Midbrain (tissue), 1 donor: ENCODE results near the gene PITX1.
"Not testable (repeated sequence)": the region's sequence is repeated elsewhere in the genome, so short reads cannot be mapped to it uniquely, and the experiment has no call there.

Experiments
- DNase-seq: peaks from one replicate; lab custom pipeline; 2025; lab: John Stamatoyannopoulos, UW

The PITX1 gene

DNA sequence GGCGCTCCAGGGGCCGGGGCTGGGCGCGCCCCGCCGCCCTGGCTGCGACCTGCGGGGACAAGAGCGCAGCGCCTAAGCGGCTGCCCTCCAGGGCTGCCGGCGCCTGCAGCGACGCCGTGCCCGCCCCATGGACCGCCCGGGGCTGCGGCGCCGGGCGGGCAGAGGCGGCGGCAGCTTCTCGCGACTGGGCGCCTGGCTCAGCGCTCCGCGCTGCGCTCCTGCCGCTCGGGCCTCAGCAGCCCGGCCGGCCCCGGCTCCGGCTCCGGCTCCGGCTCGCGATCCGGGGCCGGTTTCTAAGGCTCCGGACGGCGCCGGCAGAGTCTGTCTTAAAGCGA, at the start of gene PITX1:
Gene PITX1, minus strand, starts transcription at position 328 of the 335 bp plus-strand sequence. CDS start 347 bp downstream, outside the sequence.
- DNase-seq, result no peak

- DNase-seq, result not testable (repeated sequence)
Measured at GRCh38 chr5:135083334-135083733, 49.3 kb upstream of the PITX1 start.

DNA sequence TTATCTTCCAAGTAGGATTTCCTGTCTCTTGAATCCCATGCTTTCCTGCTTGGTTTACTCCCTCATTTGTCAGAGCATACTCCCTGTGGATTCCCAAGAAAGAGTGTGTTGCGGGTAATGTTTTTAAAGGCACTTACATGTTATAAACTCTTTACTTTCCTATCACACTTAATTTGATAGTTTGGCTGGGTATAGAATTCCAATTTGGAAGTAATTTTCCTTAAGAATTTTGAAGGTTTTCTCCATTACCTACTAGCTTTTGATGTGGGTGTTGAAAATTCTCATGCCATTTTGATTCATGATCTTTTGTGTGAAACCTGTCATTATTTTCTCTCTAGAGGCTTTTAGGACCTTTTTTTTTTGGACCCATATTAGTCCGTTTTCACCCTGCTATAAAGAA, 47.2 kb upstream of the PITX1 start:
- DNase-seq, result no peak

- DNase-seq, result no peak
Measured at GRCh38 chr5:135079760-135080159, 45.7 kb upstream of the PITX1 start.

DNA sequence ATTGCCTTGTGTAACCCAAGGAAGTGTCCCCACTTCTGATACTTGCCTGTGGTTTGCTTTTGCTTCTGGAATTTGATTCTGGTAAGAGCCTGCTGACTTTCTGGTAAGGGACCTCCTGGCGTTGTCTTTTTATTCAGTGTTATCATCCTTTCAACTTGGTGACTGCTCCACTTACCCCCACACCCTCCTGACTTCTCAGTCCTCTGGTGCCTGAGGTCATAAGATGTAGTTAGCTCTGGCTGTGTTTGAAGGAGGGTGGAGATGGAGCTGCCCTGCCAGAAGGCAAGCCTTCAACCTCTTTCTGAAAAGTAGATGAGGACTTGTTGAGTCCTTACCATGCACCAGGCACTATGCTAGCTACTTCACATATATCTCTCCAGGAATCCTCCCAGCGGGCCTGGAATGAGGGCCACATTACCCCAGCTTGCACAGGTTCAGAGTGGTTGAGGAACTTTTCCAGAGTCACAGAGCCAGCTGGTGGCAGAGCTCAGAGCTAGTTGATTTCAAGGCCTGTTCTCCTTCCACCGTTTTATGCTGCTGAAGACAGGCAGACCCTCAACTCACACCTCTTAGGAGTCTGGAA, 45.2 kb upstream of the PITX1 start:
- DNase-seq, result no peak

- DNase-seq, result no peak
Measured at GRCh38 chr5:135076801-135077200, 42.8 kb upstream of the PITX1 start.

DNA sequence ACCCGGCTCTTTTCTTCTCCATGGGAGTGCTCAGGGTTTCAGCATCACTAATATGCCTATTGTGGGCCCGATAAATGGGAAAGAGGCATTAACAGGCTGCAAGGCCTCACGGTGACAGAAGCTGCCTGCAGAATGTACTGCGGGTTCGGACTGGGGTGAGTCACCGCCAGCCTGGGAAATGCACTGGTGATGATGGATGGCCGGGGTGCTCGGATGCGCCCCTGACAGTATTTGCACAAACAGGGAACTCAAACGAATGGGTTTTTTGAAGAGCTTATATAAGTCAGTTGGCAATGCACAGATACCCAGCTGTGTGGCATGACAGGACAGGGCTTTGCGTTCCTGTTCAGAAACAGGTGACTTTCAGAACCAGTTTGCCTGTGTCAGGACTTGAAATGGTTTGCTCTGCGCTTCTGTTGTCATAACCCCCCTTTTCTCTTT, 42.0 kb upstream of the PITX1 start:
- no peak for DNase-seq

- DNase-seq, result no peak
Measured at GRCh38 chr5:135075621-135076020, 41.6 kb upstream of the PITX1 start.

- DNase-seq, result no peak
Measured at GRCh38 chr5:135073761-135074345, 39.8 kb upstream of the PITX1 start.

DNA sequence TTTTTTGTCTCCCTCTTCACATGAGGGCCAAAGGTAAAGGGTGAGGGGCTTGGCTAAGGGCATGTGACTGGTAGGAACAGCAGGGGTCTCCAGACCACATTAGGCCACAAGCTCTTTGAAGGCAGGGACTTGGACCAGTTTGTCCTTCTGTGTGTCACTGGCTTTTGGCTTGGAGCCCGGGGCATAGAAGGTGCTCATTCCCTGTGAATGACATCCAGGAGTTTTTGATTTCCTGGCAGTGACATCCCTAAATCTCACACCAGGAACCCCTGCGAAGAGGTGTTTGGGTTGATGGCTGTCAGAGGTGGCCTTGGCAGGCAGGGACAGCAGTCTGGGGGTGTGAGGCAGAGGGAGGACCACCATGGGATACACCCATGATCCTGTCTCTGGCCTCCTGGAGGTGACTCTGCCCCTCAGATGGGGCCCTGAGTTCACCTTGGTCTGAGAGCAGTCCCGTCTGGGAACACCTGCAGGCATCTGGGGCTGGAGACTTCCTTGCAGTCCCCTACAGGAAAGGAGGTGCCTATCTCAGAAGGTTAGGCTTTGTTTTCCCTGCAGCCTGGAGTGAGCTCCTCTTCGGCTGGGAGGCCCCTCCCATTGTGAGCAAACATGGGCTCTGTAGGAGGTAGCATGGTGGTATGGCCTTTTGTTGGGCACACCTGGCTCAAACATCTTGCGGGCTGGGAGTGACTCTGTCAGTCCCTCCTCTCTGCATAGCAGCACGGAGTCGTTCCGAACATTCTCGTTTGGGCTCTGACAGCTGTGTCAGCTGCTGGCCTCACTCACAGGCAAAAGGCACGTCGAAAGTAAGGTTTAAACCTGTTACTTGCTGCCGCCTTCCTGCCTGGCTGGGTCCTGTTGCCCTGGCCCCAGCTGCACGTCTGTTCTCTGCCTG, 38.6 kb upstream of the PITX1 start:
- DNase-seq, result no peak

DNA sequence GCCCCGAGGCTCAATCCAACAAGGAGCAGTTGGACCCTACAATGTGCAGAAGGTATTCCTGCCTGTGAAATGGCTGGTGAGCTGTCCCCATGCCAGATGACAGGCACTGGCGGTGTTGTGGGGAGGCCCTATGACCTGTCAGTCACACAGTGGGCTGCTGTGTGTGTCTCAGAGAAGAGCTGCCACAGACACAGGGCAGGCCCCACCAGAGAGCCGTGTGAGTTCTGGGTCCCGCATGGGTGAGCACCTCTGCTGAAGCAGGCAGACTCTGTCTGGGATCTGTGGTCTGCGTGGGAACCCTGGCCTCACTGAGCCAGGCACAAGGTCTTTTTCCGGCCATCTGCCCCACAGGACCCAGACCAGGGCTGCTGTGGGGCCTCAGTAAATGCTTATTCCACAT, 37.3 kb upstream of the PITX1 start:
- DNase-seq, result no peak

- DNase-seq, result no peak
Measured at GRCh38 chr5:135069895-135070657, 36.0 kb upstream of the PITX1 start.

DNA sequence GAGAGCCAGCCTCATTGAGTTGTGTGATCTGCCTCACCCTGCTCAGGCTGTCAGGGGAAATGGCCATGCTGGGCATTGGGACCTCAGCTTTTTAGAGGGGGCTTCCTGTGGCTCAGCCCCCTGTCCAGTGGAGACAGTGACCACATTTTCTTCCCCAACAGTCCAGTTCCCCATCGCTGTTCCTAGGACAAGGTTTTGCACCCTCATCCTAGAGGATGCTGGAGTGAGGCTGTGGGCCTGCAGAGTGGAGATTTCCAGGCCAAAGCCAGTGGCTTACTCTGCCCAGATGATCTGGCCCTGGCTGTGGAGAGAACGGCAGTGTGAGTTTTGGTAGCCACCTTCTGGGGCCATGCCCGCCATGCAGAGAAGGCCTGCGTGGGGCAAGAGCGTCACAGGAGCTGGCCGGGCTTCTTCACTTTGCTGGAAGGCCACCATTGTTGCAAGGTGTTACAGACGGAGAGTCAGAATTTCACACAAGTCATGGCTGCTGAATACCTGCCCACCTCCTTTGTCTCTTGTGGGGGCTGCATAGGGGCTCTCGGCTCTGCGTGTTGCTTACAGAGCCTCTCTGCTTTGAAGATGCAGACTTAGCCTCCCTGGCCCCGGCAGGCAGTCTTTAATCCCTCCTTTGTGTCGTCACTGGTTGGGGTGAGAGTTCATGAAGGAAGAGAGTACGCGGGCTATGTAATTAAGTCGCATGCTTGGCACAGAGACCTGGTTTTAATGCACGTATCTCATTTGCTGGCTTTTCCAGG, 35.2 kb upstream of the PITX1 start:
- no peak for DNase-seq

DNA sequence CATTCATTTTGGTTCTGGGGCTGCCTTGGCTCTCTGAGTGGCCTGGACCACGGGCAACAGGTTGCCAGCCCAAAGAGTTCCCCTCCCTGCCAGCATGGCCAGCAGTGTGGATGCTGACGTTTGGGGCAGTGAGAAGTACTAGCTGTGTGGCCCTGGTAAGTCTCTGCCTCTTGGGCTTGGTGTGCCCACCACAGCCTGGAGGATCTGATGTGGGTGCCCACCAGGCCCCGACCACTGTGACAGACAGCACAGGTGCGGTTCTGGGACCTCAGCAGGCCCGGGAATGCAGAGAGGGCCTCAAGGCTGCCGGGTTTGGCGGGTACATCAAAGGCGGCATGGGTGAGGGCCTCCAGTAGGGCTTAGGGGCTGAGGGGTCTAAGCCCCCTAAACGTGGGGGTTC, 33.6 kb upstream of the PITX1 start:
- DNase-seq, result no peak

DNA sequence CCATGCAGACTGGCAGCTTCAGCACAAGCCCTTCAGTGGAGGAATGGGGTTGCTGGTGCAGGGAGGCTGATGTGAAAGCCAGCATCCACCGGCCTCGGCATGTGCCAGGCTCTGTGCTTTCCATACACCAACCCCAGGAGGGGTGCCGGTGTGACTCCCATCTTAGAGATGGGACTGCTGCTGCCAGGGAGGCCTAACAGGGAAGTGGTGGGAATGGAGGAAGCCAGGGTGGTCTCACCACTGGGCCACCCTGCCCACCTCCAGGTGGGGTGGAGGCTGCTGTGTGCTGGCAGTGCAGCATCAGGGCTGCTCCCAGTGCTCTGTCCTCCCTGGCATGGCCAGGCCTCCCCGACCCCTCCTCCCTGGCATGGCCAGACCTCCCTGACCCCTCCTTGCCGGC, 32.8 kb upstream of the PITX1 start:
- no peak for DNase-seq

DNA sequence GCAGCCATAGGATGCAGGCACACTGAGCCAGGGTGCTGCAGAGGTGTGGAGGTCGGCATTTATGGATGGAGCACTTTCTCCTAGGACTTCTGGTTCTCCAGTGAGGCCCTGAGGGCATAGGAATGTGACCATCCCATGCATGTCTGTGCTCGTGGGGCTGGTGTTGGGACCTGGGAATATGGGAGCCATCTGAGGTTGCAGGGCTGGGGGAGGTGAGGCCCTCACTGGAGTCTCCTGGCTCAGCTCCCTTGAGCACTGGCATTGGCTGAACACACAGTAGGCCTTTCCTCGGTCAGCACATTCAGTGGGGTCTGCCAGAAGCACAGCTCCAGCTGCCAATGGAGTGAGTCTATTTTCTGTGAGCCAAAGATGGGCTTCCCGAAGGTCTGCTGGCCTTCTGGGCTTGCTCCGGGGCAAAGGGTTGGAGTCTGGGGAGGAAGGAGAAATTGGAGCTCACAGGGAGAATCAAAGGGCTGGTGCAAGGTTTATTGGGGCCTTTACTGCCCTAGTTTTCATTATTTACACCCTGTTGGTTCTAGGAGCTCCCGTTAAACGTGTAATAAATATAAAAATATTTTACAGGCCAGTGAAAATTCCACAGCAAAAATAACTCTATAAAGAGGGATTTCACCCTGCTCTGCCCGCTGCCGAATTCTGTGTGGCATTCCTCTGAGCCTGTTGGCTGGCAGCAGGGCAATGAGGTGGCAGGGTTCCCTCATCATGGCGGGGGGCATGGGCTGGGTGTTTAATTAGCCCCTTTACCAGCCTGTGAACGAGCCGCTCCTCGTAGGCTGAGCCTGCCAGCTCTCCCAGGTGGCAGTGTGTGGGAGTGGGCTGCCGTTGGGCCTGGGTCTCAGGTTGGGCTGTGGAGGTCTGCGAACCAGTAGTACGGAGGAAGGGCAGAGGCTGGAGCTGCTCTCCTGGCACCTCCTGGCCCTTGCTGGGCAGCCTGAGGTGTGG, 31.6 kb upstream of the PITX1 start:
- DNase-seq, result no peak

DNA sequence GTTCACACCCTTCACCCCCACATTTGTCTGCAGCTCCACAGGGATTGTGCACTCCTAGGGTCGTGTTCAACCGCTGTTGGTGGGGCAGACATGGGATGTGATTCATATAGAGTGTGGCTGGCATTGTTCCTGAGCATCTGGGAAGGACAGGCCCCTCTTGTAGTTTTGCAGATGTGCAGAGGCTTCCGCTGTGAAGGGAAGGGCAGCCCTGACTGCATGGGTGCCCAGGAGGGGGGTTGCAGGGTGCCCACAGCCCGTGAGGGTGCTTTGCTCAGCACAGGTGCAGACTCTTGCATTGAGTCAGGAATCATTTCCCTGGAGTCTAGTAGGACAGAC, 30.2 kb upstream of the PITX1 start:
- no peak for DNase-seq

DNA sequence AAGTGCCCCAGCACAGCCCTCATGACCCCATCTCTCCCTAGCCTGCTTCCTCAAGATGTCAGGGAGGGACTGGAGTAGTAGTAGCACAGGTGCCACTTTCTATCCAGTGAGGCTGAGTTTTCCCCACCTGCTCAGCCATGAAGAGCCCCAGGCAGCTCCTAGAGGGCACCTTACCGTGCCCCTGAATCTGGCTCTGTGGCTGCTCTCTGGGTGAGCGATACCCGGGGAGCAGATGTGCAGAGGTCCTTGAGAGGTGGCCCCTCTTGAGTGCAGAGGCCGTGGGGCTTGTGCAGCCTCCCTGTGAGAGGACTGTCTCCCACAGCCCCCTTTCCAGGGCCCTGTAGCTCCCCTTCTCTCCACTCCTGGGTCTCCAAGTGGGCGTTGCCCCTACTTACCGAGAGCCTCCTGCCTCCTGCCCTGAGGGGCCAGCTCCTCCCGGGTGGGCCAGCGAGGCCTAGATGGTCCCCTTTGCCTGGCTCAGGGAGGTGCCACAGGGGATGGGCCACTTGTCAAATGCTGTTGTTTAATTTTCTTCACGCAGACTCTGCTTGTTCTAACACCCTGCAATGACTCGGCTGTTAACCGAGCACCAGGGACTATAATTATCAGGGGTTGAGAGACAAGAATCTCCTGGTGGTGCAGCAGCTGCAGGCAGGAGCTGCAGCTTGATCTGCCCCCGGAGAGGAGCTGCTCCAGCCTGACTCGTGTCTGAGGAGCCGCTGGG, 29.6 kb upstream of the PITX1 start:
- no peak for DNase-seq

- DNase-seq, result no peak
Measured at GRCh38 chr5:135063056-135063445, 29.0 kb upstream of the PITX1 start.
